Activated T-cell treated with anti-CD3 and anti-CD28 coated beads, Interleukin-2, amount 50 U/mL, for 4 hours (primary cell): ENCODE results near the gene LTA. TPM values are rescaled to one million over a fixed set of nuclear protein-coding genes. Genes with fewer than 3 reads are reported as not detected.
A peak's percentile ranks its signal among the peaks of the same experiment; 100 is the strongest.
"Not testable (repeated sequence)": the region's sequence is repeated elsewhere in the genome, so short reads cannot be mapped to it uniquely, and the experiment has no call there.

Experiments
- ATAC-seq, 2 donors: fragments of 200-7000 bp; cut with Tn5 transposase; one replicate each; pipeline ENCODE4 v1.10.0; 2021
- DNase-seq: peaks from one replicate; pipeline ENCODE4 v3.0.0-alpha.2; 2020
- H3K27me3 Mint-ChIP-seq: one replicate; pipeline ENCODE4 v1.8.0; 2021; ENCODE audit warnings: low read depth, mixed read lengths
- H3K36me3 Mint-ChIP-seq: one replicate; pipeline ENCODE4 v1.8.0; 2022; ENCODE audit warnings: mixed read lengths; ENCODE audit not compliant: insufficient read depth
- H3K4me1 Mint-ChIP-seq: one replicate; pipeline ENCODE4 v1.8.0; 2021; ENCODE audit warnings: low read depth, mixed read lengths
- H3K4me3 Mint-ChIP-seq: one replicate; pipeline ENCODE4 v1.8.0; 2021; ENCODE audit warnings: mild to moderate bottlenecking, moderate library complexity, mixed read lengths
- H3K9me3 Mint-ChIP-seq: one replicate; pipeline ENCODE4 v1.8.0; 2021; ENCODE audit warnings: mixed read lengths
- total RNA-seq, 3 donors: library from RNA; stranded (reverse); gene quantifications; one replicate each; pipeline ENCODE4 v1.2.1, GENCODE V29; 2021

The LTA gene
- total RNA-seq, 3 donors from 2014 or later: 1,238 to 1,641 (median 1,296) TPM

- ATAC-seq: no peak
- Mint-ChIP-seq H3K27me3 (no peaks in the 10 kb centered on the region), H3K4me3 (peak overlapping the region; percentile 91)
Measured at GRCh38 chr6:31548544-31548873, 23.6 kb upstream of the LTA start.

GRCh38 chr6:31551371-31551770 is 20.7 kb upstream of the LTA start:
- Mint-ChIP-seq H3K4me3 (peak overlapping the region; percentile 53), H3K4me1 (peaks cover 41% of the 10 kb centered on the region)
- H3K9me3 Mint-ChIP-seq, H3K36me3 Mint-ChIP-seq, H3K27me3 Mint-ChIP-seq: not testable (repeated sequence)
- peak; percentile 58 for DNase-seq
- peak in 1 of 2 donors; percentile 23 for ATAC-seq

More at GRCh38 chr6:31548544-31548873, 23.6 kb upstream of the LTA start:
- Mint-ChIP-seq H3K4me1 (peaks cover 33% of the 10 kb centered on the region), H3K9me3 (no peaks in the 10 kb centered on the region), H3K36me3 (peaks cover 2% of the 10 kb centered on the region)
- no peak for DNase-seq

GRCh38 chr6:31556307-31556706 is 15.8 kb upstream of the LTA start:
- Mint-ChIP-seq H3K4me3 (no peak overlapping the region), H3K27me3 (no peaks in the 10 kb centered on the region), H3K4me1 (peaks cover 63% of the 10 kb centered on the region), H3K9me3 (no peaks in the 10 kb centered on the region), H3K36me3 (peaks cover 22% of the 10 kb centered on the region)
- ATAC-seq (no peak), DNase-seq (no peak)

- DNase-seq (no peak), ATAC-seq (no peak)
- H3K4me3 Mint-ChIP-seq: peak overlapping the region; percentile 67
- no peaks in the 10 kb centered on the region for H3K9me3 Mint-ChIP-seq
- H3K4me1 Mint-ChIP-seq: peaks cover 70% of the 10 kb centered on the region
- peaks cover 24% of the 10 kb centered on the region for H3K36me3 Mint-ChIP-seq
- no peaks in the 10 kb centered on the region for H3K27me3 Mint-ChIP-seq
Measured at GRCh38 chr6:31557443-31558317, 14.4 kb upstream of the LTA start.

- Mint-ChIP-seq H3K36me3 (peaks cover 28% of the 10 kb centered on the region), H3K27me3 (no peaks in the 10 kb centered on the region)
- DNase-seq: no peak
Measured at GRCh38 chr6:31558318-31558625, 13.8 kb upstream of the LTA start.

GRCh38 chr6:31558631-31559500 is 13.2 kb upstream of the LTA start:
- Mint-ChIP-seq H3K9me3 (no peaks in the 10 kb centered on the region), H3K4me1 (peaks cover 79% of the 10 kb centered on the region), H3K36me3 (peaks cover 30% of the 10 kb centered on the region), H3K27me3 (no peaks in the 10 kb centered on the region), H3K4me3 (peak overlapping the region; percentile 67)
- peak; percentile 66 for DNase-seq
- peak; percentile 72 to 76 for ATAC-seq

More at GRCh38 chr6:31558318-31558625, 13.8 kb upstream of the LTA start:
- H3K9me3 Mint-ChIP-seq: no peaks in the 10 kb centered on the region
- peaks cover 74% of the 10 kb centered on the region for H3K4me1 Mint-ChIP-seq
- H3K4me3 Mint-ChIP-seq: peak overlapping the region; percentile 67
- ATAC-seq: no peak

- Mint-ChIP-seq H3K27me3 (no peaks in the 10 kb centered on the region), H3K9me3 (no peaks in the 10 kb centered on the region), H3K4me3 (peak overlapping the region; percentile 67), H3K4me1 (peaks cover 81% of the 10 kb centered on the region), H3K36me3 (peaks cover 32% of the 10 kb centered on the region)
- DNase-seq (no peak), ATAC-seq (peak; percentile 13 to 22)
Measured at GRCh38 chr6:31559606-31559957, 12.5 kb upstream of the LTA start.

GRCh38 chr6:31559958-31560696 is 12.0 kb upstream of the LTA start:
- H3K4me1 Mint-ChIP-seq: peaks cover 82% of the 10 kb centered on the region
- peaks cover 37% of the 10 kb centered on the region for H3K36me3 Mint-ChIP-seq
- DNase-seq: no peak
- peak overlapping the region; percentile 67 for H3K4me3 Mint-ChIP-seq
- no peaks in the 10 kb centered on the region for H3K9me3 Mint-ChIP-seq
- no peaks in the 10 kb centered on the region for H3K27me3 Mint-ChIP-seq
- ATAC-seq: peak; percentile 38 to 41

- H3K27me3 Mint-ChIP-seq: no peaks in the 10 kb centered on the region
- H3K9me3 Mint-ChIP-seq: no peaks in the 10 kb centered on the region
- H3K4me3 Mint-ChIP-seq: peak overlapping the region; percentile 67
- no peak for ATAC-seq
- peaks cover 43% of the 10 kb centered on the region for H3K36me3 Mint-ChIP-seq
- no peak for DNase-seq
- peaks cover 88% of the 10 kb centered on the region for H3K4me1 Mint-ChIP-seq
Measured at GRCh38 chr6:31560697-31561058, 11.4 kb upstream of the LTA start.

- ATAC-seq: peak in 1 of 2 donors; percentile 1
Measured at GRCh38 chr6:31567531-31568370, 4.3 kb upstream of the LTA start.

GRCh38 chr6:31568537-31568961 is 3.5 kb upstream of the LTA start:
- peak; percentile 69 for ATAC-seq
- Mint-ChIP-seq H3K36me3 (peaks cover 30% of the 10 kb centered on the region), H3K4me3 (peak overlapping the region; percentile 96)

More at GRCh38 chr6:31567531-31568370, 4.3 kb upstream of the LTA start:
- Mint-ChIP-seq H3K9me3 (no peaks in the 10 kb centered on the region), H3K27me3 (no peaks in the 10 kb centered on the region), H3K4me1 (peaks cover 81% of the 10 kb centered on the region), H3K36me3 (peaks cover 29% of the 10 kb centered on the region), H3K4me3 (peak overlapping the region; percentile 96)
- DNase-seq: no peak

GRCh38 chr6:31569861-31570536 is 2.1 kb upstream of the LTA start:
- H3K27me3 Mint-ChIP-seq: no peaks in the 10 kb centered on the region
- H3K9me3 Mint-ChIP-seq: no peaks in the 10 kb centered on the region
- ATAC-seq (no peak), DNase-seq (no peak)
- peaks cover 30% of the 10 kb centered on the region for H3K36me3 Mint-ChIP-seq
- peaks cover 85% of the 10 kb centered on the region for H3K4me1 Mint-ChIP-seq
- H3K4me3 Mint-ChIP-seq: peak overlapping the region; percentile 96

More at GRCh38 chr6:31568537-31568961, 3.5 kb upstream of the LTA start:
- Mint-ChIP-seq H3K9me3 (no peaks in the 10 kb centered on the region), H3K27me3 (no peaks in the 10 kb centered on the region), H3K4me1 (peaks cover 81% of the 10 kb centered on the region)
- DNase-seq: peak; percentile 54
